WI38 (cell line): ENCODE data around the gene CCDC93.
"Not testable (repeated sequence)": the region's sequence is repeated elsewhere in the genome, so short reads cannot be mapped to it uniquely, and the experiment has no call there.

Experiments
- H3K4me3 ChIP-seq: 2 replicates; pipeline ENCODE4 v1.5.1; 2011; ENCODE audit warnings: low read depth, mild to moderate bottlenecking, control low read depth, low read length
- CTCF ChIP-seq: IDR thresholded peaks from 2 replicates; pipeline ENCODE4 v1.5.1; 2012; ENCODE audit warnings: low read depth, mild to moderate bottlenecking, control low read depth, low read length

CCDC93 gene

GRCh38 chr2:118021356-118021755 is 7.5 kb upstream of the CCDC93 start:
- no peak overlapping the region for H3K4me3 ChIP-seq
- TF ChIP-seq CTCF, result no peak

GRCh38 chr2:118019821-118020220 is 6.0 kb upstream of the CCDC93 start:
- H3K4me3 ChIP-seq, result no peak overlapping the region
- TF ChIP-seq CTCF, result no peak

- no peak overlapping the region for H3K4me3 ChIP-seq
- TF ChIP-seq CTCF, result no peak
These were observed 3.0 kb upstream of the CCDC93 start for GRCh38 chr2:118016911-118017310.

- not testable (repeated sequence) for H3K4me3 ChIP-seq
These were observed 1.9 kb upstream of the CCDC93 start for GRCh38 chr2:118015761-118016160.

GRCh38 chr2:118014492-118014824 is 588 bp upstream of the CCDC93 start:
- TF ChIP-seq CTCF, result no peak
- peak overlapping the region; percentile 94 for H3K4me3 ChIP-seq

GRCh38 chr2:118013221-118013723 is 598 bp downstream of the CCDC93 start:
- no peak for TF ChIP-seq CTCF

GRCh38 chr2:118012778-118013177 is 1.1 kb downstream of the CCDC93 start:
- H3K4me3 ChIP-seq, result peak overlapping the region; percentile 94
- no peak for TF ChIP-seq CTCF

More at GRCh38 chr2:118013221-118013723, 598 bp downstream of the CCDC93 start:
- peak overlapping the region; percentile 94 for H3K4me3 ChIP-seq

GRCh38 chr2:118010473-118010872 is 3.4 kb downstream of the CCDC93 start:
- H3K4me3 ChIP-seq, result no peak overlapping the region
- TF ChIP-seq CTCF, result no peak
